Femur (tissue), 1 donor: Measurements from ENCODE around the gene PNPLA1.

Experiments used
- DNase-seq: peaks from one replicate; pipeline ENCODE4 v3.0.0-alpha.2; 2017

PNPLA1 gene

DNA sequence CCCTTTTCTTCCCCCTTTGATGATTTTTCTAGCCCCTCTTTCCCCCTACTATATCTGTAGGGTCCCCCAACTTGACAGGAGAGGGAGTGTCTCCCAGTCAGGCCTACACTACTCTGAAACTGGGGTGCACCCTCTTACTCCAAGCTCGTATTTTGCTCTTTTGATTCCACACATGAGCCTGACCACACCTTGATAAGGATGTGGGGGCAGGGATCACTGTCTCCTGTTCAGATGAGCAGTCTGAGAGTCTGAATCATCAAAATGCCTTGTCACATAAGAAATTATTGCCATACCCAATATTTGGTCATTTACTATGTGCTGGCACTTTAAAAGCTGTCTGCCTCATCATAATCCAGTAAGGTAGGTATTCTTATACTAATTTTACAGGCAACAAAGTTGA lies 15.9 kb downstream of the PNPLA1 start:
- no peak for DNase-seq

DNA sequence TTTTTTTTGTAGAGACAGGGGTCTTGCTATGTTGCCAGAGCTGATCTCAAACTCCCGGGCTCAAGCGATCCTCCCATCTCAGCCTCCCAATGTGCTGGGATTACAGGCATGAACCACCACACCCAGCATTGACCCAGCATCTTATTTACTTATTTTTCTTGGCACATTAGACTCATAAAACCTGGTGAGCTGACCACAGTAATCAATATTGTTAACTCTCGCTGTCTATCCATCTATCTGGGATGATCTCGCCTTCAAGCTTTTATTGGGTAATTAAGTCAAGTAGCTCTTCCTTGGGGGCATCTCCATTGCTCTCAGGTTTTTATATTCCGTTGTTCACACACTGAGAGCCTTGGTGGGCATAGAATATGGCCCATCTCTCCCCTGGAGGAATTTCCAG lies 17.0 kb downstream of the PNPLA1 start:
- no peak for DNase-seq

DNA sequence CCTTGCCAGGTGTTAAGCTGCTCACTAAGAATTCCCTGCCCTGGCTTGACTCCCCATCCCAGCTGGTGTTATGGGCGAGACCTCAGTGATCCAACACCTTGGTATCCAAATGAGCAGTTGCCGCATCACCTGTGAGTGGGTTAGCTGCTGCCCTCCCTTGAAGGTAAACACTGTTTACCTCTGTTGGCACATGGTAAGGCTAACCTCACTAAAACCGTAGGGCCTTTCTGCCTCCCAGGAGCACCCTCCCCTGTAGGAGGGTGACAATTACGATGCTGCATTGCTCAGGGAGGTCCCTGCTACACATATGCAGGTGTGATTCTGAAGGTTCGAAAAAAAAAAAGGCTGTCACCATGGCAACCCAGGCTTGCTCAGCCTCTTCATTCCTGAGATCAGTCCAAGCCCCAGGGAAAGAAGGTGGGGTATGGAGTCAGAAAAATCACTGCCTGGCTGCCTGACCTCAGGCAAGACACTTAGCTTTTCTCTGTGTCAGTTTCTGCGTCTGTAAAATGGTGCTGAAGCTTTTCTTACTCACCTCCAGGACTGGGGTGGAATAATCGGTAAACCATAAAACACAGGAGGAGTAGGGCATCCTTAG lies 19.5 kb downstream of the PNPLA1 start:
- no peak for DNase-seq

DNA sequence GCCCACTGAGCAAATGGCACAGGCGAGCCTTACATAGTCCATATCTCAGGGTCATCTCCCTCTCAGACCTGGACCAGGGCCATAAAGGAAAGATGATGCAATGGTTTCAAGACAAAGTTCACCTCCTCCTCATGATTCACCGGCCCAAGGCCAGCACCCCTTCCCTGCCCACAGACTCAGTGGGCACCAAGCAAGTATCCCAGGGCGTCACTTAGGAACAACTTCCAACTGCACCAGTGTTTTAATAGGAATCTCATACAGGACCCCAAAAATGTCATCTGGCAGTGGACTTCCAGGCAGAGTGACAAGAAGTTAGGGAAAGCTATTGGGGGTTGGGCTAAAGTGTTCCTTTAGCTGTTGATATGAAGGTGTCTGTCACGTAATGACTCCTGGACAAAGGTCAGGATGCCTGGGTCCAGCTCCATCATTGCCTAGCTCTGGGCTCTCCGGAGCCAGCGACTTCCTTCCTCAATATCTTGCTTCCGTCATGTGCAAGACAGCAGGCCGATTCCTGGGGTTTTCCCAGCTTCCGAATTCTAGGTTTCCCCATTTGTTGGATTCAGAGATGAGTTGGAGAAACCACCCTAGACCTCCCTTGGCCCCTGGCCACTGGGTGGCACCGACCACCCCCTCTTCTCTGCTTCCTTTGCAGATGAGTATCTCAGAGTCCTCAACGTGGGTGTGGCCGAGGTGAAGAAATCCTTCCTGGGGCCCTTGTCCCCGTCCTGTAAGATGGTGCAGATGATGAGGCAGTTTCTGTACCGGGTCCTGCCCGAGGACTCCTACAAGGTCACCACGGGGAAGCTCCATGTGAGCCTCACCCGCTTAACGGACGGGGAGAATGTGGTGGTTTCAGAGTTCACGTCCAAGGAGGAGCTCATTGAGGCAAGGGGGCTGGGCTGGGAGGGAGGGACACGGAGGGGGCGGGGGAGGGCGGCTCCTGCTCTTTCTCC lies 21.1 kb downstream of the PNPLA1 start:
- DNase-seq = no peak

DNA sequence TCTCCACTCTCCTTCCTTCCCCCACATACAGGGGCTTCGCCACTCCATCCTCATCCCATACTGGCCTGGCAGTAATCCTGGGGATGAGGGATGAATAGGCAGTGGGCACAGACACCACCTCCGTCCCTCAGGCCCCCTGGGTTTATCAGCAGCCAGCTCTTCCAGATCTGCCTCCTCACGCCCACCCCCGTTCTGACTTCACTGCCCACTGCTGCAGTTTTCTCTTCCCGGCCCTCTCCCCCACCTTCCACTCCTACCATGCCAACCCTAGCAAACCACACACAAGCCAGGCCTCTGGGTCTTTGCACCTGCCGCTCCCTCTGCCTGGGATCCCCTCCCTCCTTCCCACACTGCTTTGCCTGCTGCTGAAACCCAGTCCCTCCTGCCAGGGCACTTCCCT lies 22.3 kb downstream of the PNPLA1 start:
- DNase-seq = no peak

DNA sequence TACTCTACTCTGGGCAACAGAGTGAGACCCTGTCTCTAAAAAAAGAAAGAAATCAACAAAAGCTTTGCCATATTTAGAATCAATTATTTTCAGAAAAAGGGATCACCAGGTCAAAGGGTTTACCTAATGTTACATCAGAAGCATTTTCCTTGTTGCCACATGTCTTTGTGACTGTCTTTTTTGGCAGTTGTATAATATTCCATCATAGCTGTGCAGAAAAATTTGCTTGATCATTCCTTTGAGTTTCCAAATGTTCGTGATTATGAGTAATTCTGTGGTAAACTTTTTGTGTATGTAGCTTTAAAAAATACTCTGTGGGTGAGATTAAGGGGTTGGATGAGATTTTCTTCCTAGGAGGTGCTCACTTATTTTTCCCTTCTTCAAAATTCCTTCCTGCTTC lies 26.4 kb downstream of the PNPLA1 start:
- DNase-seq = no peak

DNA sequence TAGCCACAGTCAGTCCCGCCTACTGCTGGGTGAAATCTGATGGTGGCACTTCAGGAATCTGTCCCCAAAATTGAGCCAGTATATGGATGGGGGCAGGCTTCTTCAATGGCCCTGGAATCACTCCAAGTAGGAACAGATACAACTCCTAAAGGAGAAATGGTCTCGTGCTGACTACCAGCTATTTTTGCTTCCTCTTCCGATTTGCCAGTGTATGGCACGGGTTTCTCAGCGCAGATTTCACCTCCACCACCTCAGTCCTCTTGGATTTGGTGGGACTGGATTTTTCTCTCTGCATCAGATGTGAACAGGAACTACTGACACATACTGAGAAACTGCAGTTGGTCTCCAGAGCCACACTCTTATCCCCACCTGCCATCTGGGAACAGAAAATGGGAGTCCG lies 27.2 kb downstream of the PNPLA1 start:
- DNase-seq = no peak

DNA sequence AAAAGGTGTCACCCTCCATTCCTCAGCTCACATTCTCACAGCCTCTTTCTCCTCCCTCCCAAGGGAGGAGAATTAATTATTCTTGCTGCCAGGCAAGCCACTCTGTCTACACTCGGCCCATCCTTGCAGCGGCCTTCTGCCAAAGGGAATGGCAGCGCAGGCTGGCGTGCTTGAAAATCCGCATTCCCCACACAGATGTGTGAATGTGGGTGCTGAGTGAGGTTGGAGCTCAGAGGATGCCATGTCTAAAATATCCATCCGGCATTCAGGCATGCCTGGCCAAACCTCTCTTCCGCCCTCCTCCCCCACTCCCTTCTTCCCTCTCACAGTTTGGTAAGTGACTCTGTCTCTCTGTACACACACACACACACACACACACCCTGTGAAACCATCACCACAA lies 27.7 kb downstream of the PNPLA1 start:
- no peak for DNase-seq

DNA sequence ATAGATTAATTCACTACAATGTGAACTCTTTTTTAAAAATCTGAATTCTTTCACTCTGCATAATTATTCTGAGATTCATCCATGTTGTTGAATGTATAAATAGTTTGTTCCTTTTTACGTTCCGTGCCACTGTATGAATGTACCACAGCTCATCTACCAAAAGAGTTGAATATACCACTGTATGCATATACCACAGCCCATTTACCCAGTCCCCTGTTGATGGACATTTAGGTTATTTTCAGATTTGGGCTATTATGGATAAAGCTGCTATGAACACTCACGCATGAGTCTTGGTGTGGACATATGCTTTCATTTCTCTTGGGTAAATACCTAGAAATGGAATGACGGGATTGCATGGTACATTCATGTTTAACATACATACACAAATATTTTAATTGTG lies 28.2 kb downstream of the PNPLA1 start:
- DNase-seq = no peak

DNA sequence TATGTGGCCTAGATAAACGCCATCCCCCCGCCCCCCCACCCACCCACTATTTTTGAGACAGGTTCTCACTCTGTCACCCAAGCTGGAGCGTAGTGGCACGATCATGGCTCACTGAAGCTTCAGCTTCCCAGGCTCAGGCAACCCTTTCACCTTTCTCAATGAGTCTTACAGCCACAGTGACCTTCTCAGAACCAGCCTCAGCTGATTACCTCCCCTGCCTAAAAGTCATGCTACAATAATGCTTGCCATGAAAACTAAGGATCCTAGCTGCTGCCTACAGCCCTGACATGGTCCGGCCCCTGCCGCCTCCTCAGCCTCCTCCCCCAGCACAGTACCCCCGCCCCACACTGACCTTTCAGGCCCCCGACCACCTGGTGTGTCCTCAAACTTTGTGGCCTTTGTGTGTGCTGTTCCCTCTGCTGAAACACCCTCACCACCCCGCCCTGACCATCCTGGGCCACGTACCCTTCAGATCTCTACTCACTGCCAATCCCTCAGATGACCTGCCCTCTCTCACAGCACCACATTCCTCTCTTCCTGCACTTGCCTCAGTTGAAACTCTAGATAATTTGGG lies 31.3 kb downstream of the PNPLA1 start:
- no peak for DNase-seq

DNA sequence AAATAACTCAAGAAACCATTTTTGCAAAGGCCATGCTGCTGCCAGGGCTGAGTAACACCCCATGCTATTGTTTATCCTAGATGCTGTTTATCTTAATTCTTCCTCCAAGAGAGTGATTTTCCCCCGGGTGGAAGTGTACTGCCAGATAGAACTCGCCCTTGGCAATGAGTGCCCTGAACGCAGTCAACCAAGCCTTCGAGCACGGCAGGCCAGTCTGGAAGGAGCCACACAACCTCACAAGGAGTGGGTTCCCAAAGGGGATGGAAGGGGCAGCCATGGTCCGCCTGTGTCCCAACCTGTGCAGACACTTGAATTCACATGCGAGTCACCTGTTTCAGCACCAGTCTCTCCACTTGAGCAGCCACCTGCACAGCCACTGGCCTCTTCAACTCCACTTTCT lies 31.9 kb downstream of the PNPLA1 start:
- no peak for DNase-seq

DNA sequence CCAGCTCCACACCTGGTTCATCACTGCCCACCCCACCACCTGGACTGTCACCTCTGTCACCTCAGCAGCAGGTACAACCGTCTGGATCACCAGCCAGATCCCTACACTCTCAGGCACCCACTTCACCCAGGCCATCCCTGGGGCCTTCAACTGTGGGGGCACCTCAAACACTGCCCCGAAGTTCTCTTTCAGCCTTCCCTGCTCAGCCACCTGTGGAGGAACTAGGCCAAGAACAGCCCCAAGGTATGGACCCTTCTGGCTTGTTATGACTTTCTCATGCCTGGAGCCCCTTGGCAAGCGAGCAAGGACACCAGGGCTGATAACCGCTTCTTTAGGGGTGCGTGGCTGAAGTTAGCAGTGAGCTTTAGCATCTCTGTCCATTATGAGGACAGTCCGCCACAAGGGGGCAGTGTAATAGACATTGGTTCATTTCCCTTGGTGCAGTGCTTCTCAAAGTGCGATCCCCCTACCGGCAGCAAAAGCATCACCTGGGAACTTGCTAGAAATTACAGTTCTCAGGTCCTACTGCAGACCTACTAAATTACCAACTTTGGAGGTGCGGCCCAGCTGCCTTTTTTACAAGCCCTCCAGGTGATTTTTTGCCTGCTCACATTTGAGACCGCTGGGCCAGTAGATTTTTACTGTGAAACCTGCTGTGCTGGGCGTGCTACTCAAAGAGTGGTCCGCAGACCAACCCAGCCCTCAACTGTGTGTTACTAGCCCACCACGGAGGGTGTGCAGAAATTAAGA lies 32.5 kb downstream of the PNPLA1 start:
- peak; percentile 89 for DNase-seq

DNA sequence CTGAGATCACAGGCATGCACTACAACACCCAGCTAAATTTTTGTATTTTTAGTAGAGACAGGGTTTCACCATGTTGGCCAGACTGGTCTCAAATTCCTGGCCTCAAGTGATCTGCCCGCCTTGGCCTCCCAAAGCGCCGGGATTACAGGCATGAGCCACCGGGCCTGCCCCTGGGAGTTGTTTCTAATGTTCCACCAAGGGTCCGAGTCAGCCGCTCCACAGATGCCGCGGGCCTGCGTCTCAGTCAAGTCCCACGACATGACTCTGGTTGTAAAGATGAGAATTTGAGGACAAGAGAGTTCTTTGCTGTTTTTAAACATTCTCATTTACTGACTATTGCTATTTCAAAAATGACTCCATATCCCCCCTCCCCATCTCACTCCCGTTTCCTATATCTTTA lies 36.0 kb downstream of the PNPLA1 start:
- DNase-seq = no peak

DNA sequence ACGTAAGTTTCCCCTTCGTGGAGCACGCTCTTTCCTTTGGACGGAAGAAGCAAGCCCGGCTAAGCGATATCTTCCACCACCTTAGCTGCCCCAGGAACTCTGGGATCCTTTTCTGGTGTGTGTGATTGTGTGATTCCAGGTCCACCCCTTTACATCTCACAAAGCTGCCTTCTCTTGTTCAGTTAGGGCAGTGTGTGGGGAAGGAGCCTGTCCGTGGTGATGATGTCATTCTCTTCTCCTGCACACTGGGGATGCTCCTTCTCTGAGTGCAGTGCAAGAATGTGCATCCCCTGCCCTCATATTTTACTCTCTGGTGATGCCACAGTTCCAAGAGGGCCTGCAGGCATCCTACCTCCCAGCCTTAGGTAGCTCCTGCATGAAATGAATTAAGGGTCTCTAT lies 36.5 kb downstream of the PNPLA1 start:
- no peak for DNase-seq

DNA sequence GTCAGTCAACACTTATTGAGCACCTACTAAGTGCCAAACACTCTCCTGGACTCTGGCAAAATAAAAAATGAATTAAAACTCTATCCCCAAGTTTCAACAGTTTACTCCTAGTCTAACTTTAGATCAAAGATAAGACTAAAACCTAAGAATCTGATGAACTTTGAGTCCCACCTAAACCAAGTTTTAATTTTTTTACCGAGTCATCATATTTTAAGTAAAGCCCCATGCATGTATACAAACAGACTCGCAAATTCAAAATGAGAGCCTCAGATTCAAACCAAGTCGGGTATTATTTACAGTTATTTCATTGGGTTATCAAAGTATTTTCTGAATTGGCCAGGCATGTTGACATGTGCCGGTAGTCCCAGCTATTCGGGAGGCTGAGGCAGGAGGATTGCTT lies 38.7 kb downstream of the PNPLA1 start:
- DNase-seq = no peak

DNA sequence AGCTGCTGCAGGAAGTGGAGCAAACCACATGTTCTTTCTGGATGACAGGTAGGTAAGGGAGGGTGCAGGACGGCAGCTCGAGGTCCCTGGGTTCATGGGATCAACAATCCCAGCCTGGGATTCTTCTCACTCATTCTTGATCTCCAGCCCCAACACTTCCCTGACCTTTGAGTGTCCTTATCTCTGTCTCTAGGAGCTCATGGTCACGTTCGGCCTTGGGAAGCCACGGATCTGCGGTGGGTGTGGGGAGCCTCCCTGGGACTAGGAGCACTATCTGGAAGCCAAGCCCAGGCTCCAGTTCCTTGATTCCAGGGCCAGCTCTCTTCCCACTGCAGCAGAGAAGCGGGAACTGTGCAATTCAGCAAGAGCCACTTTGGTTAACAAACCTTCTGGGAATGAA lies 39.3 kb downstream of the PNPLA1 start:
- no peak for DNase-seq

DNA sequence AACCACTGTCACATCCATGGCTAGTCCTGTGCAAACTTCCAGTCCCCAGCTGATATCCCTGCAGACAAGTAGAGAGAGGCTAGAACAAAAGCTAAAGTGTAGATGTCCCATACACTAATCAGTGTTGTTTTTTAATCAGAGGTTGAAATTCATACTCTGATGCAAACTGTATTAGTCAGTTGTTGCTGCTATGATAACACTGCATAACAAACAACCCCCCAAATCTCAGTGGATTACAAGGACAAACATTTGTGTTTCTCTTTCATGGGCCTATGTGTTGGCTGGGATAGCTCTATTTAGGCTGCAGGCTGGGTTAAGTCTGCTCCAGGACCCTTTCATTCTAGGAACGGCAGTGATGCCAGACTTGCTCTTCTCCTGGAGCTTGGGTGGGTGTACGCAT lies 40.0 kb downstream of the PNPLA1 start:
- DNase-seq = no peak

DNA sequence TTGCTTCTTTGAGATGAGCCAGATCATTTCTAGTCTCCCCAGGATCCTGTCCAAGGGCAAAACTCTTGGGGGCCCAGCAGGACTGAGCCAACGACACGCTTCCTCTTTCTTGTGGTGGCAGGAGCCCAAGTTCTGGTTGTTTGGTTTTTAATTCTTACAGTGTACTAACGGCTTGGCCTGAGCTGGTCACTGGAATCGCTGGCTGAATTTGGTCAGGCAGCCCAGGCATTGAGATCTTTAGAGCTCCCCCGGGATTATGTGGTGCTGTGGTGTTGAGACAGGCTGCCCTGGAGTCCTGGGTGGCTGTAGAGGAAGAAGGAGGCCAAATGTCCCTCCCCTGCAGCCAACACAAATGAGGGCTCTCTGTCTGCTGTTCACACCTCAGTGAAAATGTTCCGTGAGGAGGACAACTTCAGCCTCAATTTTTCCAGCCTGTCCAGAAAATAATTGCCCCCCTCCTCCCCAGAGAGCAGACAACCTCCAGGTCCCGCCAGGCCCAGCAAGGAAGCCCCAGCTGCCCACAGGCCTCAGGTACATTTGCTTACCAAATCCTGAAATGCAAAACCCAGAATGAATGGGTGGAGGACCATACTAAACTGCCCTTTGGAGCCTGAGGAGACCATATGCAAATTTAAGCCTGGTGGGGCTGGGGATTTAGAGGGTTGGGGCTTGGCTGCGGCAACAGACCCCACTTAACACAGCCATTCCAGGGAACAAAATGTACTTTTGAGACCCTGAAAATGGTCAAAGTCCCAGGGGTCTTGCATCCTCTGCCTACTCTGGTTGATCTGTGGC lies 43.2 kb downstream of the PNPLA1 start:
- DNase-seq = no peak

DNA sequence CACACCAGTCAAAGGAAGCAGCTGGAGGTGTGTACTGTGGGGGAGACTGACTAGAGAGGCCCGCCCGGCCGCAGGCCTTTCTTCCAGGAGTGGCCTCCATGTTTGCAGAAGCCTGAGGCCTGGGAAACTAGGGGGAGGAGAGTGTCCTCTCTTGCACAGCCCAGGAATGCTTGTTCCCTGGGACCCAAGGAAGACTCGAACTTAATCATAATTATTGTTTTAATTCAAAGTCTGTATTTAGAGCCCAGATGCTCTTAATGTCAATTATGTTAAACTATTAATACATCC lies 43.7 kb downstream of the PNPLA1 start:
- DNase-seq = no peak

DNA sequence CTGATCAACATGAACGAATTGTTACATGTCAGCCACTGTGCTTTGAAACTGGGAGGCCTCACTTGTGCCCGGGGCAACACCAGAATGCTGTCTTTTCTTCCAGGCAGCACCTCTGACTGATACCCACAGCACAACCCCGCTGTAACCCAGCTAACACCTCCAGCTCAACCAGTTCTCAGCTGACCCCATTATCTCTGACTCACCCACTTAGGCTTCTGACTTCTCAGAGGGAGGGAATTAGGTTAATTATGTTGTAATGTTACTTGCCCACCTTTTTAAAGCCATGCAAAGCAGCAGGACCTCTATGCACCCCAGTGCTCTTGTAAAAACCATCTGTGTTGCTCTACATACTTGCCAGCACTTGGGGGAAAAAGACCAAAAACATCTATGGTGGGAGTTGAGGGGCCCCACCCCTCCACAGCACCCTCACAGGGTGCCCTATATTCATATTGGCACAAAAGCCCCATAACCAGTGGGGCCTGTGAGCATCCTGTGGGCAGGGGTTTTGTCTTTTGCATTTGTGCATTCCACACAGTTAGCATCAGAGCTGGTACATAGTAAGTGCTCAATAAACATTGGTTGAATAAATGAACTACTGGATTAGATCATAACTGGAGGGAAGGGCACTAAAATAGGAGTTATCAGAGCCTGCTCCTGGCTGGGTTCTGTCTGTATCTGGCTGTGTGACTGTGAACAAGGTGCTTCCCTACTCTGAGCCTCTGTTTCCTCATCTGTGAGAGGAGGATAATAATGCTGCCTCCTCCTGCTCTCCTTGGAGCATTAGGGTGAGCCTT lies 44.6 kb downstream of the PNPLA1 start:
- no peak for DNase-seq

DNA sequence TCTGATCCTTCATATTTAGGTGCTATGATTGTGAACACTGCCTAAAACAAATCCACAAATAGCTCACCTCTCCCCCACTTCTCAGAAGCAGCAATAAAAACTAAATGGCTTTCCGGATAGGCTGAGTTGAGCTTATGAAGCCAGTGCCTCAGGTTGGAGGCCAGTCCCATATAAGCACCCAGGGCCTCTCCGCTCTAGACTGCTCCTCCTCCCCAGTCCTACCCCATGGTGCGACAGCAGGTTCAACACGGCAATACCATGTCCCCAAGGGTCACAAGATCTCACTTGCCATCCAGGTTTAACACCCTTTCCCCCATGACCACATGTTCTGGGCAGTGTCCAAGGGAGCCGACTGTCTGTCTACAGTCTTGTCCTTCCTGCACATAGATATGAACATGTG lies 46.1 kb downstream of the PNPLA1 start:
- DNase-seq = no peak

DNA sequence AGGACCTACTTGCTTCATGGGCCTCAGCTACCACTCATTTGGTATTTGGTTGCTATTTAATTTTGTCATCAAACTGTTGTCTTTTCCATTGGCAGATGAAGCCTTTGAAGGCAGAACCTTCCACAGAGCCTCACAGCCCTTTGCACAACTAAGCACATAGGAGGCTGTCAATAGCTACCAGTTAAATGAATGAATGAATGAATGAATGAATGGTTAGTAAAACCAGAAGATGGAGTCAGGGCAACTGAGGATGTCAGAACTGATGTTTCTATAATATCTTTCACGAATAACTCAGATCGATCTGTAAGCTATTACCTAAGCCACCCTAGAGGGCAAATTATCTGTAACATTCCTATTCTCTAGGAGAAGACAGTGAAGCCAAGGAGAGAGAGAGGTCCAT lies 47.8 kb downstream of the PNPLA1 start:
- DNase-seq = no peak
